Hippocampal formation (tissue), 2 donors: ENCODE results near the gene FAM83D.

ENCODE experiments used
- DNase-seq, 2 donors: peaks; one replicate each; lab custom pipeline; 2025; lab: John Stamatoyannopoulos, UW

Gene FAM83D

DNA sequence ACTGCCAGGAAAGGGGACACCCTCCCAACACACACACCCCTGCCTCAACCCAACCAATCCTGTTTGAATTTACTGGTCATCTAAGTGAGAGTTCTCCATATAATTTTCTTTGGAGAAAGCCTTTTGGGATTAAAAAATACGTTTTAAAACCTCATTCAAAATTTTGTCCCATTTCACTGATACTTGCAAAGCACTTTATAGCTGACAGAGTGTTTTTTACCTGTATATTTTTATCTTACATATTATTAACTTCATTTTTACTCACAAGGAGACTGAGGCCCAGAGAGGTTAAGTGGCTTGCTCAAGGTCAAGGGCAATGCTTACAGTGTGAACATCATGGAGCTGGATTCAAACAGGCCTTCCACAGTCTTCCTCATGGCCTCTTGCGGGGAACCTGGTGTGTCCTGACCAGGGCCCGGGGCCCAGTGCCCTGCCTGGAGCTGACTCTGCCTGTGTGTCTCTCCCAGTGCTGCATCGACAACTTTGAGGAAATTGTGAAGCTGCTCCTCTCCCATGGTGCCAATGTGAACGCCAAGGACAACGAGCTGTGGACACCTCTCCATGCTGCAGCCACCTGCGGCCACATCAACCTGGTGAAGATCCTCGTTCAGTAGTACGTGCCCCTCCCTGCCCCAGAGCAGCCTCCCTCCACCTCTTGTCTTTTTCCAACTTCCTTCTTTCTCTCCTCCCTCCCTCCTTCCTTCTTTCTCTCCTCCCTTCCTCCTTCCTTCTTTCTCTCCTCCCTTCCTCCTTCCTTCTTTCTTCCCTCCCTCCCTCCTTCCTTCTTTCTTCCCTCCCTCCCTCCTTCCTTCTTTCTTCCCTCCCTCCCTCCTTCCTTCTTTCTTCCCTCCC is 30.9 kb upstream of the FAM83D start:
- DNase-seq: no peak

DNA sequence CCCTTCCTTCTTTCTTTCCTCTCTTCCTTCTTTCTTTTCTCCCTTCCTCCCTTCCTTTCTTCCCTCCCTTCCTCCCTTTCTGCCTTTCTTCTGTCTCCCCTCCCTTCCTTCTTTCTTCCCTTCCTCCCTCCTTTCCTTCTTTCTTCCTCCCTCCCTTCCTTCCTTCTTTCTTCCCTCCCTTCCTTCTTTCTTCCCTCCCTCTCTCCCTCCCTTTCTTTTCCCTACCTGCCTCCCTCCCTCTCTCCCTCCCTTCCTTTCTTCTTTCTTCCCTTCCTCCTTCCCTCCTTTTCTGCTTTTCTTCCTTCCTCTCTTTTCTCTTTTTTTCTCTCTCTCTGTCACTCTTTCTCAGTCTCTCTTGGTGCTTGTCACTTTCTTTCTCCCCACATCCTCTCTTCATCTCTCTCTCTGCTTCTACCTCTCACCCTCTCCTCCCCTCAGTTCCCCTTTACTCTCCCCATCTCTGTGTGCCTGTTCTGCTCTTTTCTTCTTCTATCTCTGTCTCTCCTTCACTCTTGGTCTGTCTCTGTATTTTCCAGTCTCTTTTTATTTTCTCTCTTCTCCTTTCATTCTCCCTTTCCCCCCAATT is 30.1 kb upstream of the FAM83D start:
- DNase-seq: no peak

DNA sequence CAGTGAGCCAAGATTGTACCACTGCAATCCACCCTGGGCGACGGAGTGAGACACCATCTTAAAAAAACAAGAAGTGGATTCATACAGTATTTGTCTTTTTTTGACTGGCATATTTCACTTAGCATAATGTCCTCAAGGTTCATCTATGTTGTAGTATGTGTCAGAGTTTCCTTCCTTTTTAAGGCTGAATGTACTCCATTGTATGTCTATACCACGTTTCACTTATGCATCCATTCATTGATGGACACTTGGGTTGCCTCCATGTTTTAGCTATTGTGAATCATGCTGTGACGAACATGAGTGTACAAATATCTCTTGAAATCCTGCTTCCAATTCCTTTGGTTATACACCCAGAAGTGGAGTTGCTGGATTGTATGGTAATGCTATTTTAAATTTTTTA is 28.9 kb upstream of the FAM83D start:
- no peak for DNase-seq

DNA sequence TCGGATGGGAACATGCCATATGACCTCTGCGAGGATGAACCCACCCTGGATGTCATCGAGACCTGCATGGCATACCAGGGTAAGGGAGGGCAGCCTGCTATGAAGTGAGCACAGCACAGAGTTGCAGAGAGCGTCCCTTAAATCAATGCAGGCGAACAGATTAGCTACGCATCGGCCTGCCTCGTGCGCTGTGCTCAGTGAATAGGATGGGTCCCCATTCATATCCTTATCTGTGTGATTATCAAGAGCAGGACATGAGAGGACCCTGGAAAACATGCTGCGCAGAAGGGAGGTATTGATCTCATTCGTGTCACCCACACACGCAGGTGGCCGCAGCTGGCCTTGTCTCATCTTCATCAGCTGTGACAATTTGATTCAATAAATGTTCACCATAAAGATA is 25.6 kb upstream of the FAM83D start:
- DNase-seq: no peak

DNA sequence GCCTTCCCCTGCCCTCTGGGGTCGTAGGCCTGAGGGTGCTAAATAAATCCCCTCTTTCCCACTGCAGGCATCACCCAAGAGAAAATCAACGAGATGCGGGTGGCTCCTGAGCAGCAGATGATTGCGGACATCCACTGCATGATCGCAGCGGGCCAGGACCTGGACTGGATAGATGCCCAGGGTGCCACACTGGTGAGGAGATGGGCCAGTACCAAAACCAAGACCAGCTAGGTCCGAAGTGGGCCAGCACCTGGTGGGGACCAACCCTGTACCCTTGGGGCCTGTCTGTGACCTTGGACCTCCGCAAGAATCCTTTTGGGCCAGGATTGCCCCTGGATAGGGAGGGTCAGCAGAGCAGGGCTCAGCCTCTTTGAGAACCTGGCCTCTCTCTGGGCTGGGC is 23.6 kb upstream of the FAM83D start:
- no peak for DNase-seq

DNA sequence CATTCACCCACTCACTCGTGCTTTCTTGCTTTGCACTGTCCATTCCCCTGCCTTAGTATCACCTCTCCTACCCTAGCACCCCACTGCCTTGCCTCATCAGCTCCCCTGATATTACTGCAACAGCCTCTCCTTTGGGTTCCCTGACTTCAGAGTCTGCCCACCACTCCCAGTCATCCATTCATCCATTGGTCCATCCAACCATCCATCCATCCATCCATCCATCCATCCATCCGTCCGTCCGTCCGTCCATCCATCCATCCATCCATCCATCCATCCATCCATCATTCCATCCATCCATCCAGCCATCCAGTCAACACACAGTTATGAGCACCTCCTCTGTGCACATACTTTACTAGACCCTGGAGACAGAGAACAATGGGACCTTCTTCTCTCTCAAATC is 22.9 kb upstream of the FAM83D start:
- no peak for DNase-seq

DNA sequence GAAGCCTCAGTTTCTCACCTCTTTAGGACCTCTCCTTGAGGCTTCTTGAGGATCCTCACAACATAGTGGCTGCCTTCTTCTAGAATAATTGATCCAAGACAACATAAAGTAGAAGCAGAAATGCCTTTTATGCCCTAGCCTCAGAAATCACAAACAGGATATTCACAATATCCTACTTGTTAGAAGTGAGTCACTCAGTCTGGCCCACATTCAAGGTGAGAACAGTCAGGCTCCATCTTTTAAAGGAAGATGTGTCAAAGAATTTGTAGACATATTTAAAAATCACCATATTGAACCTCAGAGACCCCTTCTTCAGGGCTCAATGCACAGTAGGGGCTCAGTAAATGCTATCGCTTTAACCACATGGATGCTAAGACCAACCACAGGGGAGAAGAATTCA is 20.8 kb upstream of the FAM83D start:
- no peak for DNase-seq

DNA sequence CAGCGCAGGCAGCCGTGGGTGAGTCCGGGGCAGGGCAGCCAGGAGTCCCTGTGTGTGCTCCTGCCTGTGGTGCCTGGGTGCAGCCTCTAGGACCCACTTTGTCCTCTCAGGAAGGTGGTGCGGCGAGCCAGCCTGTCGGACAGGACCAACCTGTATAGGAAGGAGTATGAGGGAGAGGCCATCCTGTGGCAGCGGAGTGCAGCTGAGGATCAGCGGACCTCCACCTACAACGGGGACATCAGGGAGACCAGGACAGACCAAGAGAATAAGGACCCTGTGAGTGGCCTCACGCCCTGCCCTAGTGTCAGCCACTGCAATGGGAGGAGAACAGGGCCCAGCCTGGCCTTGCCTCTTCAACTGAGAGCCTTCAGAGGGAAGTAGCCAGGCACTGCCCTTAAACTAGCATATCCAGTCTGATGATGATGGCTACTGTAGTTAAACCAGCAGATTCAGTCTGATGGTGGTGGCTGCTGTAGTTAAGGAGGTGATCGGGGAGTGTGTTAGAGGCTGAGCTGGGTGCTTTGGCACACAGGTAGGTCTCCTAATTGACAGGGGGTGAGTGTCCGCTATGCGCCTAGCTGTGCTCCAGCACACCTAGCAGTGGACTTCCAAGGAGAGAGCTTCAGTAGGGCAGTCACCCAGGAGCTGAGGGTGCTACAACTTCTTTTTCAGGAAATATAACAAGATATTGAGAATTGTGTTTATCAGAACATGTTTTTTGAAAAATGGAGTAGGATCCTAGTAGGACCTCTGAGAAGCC is 18.1 kb upstream of the FAM83D start:
- DNase-seq: no peak

DNA sequence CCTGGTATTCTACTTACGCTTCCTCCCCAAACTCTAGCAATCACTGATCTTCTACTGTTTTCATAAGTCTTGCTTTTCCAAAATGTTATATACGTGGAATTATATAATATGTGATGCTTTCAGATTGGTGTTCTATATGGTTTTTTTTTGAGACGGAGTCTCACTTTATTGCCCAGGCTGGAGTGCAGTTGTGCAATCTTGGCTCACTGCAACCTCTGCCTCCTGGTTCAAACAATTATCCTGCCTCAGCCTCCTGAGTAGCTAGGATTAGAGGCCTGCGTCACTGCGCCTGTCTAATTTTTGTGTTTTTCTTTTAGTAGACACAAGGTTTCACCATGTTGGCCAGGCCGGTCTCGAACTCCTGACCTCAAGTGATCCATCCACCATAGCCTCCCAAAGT is 10.9 kb upstream of the FAM83D start:
- no peak for DNase-seq

DNA sequence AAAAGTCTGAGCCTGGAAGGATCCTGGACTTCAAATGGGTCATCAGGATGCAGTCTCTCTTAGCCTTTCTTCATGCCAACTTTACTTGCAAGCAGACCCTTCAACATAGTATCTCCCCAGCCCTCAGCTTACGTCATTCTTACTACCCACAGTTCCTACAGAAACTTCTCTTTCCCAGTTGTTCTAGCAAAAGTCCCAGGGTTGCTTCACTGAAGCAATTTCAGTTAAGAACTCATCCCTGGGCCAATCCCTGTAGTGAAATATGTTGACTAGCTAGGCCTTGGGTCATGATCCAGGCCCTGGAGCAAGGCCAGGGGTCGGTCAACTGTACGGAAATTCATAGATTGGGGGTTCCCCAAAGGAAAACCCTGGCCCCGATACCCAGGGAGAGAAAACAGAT is 8.6 kb upstream of the FAM83D start:
- DNase-seq: no peak

DNA sequence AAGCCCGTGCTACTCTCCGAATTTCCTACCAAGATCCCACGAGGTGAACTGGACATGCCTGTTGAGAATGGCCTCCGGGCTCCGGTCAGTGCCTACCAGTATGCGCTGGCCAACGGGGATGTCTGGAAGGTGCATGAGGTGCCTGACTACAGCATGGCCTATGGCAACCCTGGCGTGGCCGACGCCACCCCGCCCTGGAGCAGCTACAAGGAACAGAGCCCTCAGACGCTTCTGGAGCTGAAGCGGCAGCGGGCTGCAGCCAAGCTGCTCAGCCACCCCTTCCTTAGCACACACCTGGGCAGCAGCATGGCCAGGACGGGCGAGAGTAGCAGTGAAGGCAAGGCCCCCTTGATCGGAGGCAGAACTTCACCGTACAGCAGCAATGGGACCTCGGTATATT is 8.0 kb upstream of the FAM83D start:
- DNase-seq: no peak

DNA sequence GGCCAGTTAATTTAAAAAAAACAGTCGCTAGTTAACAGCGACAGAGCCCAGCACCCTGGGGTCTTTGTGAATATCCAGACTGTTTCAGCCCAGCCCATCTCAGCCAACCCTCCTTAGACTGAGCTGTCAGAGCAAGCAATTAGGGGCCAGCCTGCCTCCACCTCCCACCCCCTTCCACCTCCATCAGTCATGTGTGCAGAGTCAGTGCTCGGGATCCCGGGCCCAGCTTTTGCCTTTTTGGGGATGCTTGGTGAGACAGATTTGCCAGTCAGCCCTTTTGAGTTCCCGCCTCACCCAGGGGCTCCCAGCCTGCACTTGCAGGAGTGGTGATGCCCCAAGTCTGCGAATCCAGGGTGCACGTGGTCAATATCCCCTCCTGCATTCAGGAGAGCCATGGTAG is 6.5 kb upstream of the FAM83D start:
- no peak for DNase-seq

DNA sequence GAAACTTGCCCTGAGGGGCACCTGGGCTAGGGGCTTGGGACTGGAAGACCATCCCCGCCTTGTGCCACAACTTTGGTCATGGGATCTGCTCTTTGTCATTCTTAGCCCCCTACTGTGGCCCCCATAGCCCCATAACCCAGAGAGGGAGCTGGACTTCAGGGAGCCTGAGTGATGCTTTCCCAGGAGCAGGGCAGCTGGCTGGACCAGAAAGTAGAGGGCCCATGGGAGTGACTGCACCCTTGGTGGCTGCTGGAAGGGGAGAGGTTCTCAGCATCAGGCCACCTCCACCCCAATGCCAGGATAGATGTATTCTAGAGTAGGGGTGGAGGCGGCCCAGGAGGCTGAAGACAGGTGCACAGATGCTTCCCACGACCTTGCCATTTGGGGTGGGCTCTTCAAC is 5.8 kb upstream of the FAM83D start:
- DNase-seq: no peak

DNA sequence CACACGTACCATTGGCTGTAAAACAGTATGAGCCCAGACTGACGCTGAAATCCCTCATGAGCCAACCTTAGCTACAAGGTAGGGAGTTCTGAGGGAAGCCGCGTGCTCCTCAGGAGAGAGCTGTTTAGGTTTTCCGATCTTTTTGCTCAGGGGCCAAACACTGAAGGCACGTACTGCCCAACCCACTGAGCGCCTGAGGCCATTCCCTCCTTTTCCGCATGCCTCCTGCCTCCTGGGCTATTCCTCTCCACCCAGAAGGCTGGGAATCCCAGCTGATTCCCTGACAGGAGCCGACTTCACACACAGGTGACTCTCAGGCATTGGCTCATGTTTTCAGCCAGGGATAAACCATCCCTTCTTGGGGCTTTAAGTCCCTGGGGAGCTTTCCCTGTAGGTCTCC is 5.4 kb upstream of the FAM83D start:
- DNase-seq: no peak

DNA sequence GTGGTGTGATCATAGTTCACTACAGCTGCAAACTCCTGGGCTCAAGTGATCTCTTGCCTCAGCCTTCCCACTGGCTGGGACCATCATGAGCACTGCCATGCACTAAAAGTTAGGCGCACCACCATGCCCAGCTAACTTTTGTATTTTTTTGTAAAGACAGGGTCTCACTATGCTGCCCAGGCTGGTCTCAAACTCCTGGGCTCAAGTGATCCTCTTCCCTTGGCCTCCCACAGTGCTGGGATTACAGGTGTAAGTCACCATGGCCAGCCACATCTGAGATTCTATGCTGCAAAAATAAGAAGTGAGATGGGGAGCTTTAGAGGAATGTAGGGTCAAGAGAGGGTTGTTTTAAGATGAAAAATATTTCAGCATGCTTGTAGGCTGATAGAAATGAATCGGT is 1.5 kb upstream of the FAM83D start:
- no peak for DNase-seq

DNA sequence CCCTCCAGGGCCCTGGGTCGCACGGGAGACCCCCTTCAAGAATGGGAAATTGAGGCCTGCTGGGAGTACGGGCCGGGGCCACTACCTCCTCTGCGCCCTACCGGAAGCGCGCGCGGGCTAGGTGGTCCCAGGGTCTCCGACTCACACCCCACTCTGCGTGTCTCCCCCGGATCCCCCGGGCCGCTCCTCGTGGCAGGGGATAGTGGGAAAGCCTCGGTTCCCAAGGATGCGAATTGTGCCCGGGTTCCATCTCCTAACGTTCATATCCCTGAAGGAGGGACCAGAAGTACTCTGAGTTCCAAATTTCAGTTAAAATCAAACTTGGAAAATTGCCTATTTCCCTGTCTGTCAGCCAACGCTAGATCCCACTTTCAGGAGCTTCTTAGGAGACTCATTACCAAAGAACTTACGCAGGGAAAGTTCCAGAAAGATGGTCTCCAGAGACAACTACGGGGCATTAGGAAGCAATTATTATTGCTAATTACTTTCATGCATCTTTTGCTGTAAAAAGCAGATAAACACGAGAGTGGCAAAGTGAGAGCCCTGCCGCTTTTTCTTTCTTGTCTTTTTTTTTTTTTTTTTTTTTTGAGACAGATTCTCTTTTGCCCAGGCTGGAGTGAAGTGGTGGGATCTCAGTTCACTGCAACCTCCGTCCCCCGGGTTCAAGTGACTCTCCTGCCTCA is 858 bp downstream of the FAM83D start:
- no peak for DNase-seq

DNA sequence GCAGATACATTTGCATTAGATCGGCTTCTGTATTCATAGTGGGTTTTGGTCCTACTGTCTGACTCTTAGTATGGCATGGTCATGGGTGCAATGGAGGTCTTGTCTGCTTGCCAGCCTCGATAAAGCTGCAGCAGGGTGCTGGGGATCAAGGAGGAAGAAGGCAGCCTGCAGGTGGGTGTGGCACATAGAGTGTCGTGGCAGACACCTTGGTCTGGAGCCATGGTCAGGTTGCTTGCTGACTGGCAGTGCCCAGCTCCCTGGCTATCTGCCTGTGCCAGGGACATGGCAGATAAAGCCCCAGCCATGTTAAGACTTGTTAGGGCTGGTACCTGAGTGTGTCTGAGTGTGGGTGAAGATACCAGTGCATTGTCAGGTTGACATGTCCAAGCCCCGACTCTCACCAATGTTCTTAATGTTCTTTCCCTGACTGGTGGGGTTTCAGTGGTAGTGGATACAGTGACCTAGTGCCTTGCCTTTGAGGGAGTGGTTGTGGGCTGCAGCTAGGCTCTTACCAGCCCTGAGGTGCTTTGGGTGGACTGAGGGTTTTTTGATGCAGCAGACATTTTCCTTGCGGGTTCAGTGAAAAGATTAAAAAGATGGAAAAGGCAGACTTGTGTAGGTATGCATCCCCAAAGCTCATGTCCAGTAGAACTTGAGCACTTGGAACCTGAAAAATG is 1.8 kb downstream of the FAM83D start:
- DNase-seq: no peak

DNA sequence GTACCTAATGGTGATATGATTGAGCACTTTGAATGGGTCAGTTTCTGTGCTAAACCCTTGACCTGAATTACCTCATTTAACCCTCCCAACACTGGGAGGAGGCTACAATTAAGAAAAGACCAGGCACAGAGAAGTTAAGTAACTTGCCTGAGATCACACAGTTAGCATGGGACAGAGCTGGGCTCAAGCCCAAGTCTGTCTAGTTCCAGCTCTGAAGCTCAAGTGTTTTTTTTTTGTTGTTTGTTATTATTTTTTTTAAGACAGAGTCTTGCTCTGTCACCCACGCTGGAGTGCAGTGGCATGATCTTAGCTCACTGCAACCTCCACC is 4.0 kb downstream of the FAM83D start:
- DNase-seq: no peak

DNA sequence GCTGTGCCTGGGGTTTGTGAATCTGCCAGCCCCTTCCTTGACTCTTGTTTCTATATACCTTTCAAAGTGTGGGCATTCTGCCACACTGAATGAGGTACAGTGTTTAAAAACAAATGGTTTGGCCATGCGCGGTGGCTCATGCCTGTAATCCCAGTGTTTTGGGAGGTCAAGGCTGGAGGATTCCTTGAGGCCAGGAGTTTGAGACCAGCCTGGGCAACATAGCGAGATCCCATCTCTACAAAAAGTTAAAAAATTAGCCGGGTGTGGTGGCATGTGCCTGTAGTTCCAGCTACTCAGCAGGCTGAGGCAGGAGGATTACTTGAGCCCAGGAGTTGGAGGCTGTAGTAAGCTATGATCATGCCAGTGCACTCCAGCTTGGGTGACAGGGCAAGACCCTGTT is 5.8 kb downstream of the FAM83D start:
- DNase-seq: no peak

DNA sequence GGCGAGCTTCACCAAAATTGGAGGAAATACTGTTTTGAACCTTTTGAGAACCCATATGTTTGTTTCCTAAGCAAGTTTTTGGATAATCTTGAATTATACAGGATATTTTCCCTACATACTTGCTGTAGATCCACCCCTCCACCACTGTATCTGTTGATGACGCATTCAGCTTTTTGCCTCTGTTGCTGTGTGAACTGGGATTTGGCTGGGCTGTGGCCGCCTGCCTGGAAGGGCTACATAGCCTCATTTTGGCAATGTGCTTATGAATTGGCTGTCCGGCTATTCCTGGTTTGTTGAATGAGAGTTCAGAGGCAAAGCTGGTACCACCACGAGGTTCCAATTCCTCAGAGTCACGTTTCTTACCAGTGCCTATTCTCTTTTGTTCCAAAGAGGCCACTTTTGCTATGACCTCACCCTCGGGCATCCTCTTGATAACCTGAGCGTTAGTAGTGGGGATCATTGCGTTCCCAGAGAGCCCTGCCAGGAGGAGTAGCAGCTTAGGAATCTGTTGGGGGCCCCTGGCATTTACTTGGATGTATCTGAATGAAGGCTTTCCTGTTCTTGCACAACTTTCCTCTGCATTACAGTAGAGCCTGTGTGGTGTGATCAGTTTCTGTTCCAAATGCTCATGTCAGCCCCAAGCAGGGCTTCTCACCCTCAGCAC is 6.4 kb downstream of the FAM83D start:
- no peak for DNase-seq

DNA sequence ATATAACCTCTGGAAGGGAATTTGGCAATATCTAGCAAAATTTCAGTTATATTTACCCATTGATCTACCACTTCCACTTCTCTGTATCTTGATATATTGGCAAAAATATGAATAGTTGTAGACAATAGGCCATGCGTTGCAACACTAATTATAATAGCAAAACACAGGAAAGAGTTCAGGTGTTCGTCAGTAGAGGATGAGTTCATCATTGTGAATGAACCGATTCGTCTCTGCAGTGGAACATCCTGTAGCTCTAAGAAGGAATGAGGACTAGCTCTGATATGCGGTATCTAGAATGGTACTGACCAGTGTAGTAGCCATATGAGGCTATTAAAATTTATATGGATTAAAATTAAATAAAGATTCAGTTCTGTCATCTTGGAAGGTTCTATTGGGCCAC is 8.3 kb downstream of the FAM83D start:
- DNase-seq: no peak

DNA sequence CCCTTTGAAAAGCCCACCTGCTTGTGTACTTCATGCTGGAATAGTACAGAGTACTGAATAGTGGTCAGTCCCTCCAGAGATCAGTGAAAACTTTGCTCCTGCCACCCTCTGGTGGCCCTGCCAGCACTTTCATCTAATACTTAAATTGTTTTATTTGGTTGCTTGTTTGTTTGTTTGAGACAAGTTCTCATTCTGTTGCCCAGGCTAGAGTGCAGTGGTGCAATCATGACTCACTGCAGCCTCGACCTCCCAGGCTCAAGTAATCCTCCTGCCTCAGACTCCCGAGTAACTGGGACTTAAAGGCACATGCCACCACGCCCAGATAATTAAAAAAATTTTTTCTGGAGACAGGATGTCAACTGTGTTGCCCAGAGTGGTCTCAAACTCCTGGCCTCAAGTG is 9.1 kb downstream of the FAM83D start:
- no peak for DNase-seq
